ENCODE data around the gene NCSTN. TPM values are rescaled to one million over a fixed set of nuclear protein-coding genes. Genes with fewer than 3 reads are reported as not detected.

The NCSTN gene
- total RNA-seq, 4 donors from 2014 or later = 45.6 to 59.7 (median 52.1) TPM

DNA sequence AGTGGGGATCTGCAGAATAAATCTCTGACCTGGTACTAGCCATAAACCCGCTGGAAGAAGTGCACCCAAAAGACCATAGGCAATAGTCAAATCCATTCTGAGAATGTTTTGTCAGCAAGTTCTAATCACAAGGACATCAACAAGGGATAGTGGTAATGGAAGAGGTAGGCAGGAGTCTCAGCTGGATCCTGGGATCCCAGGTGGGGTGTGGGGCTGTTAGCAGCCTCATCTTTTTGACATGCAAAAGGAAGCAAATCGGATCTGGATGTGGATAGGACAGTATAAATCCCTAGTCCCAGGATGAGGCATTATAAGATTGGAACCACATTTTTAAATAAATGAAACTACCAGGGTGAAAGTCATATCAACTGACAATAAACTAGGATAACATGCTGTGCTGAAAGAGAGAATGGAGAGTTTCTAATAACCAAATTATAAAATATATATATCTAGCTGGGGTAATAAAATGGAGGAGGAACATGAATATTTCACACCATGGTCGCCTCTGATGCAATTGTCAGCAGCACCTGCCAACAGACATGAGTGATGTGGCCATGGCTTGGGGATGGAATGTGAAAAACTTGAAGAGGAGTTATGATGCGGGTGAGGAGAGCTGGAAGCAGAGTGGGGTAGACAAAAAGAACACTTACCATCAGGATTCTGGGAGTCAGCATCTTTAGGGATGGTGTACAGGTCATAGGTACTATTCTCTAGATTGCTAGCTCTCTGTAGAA, 34.6 kb upstream of the NCSTN start:
- Histone ChIP-seq H3K9me3 (no peaks in the 10 kb centered on the region), H3K4me1 (no peaks in the 10 kb centered on the region), H3K36me3 (peaks cover 84 to 100% (median 99%) of the 10 kb centered on the region in 4 donors), H3K27ac (replicated peaks in 1 of 4) (no peak overlapping the region), H3K4me3 (no peak overlapping the region), H3K27me3 (no peaks in the 10 kb centered on the region)
- TF ChIP-seq POLR2A (IDR thresholded peaks at IDR 0.05; ENCODE audit: low read depth) = no peak
- TF ChIP-seq EP300 (IDR thresholded peaks at IDR 0.05) = no peak
- TF ChIP-seq, protein P1, sequence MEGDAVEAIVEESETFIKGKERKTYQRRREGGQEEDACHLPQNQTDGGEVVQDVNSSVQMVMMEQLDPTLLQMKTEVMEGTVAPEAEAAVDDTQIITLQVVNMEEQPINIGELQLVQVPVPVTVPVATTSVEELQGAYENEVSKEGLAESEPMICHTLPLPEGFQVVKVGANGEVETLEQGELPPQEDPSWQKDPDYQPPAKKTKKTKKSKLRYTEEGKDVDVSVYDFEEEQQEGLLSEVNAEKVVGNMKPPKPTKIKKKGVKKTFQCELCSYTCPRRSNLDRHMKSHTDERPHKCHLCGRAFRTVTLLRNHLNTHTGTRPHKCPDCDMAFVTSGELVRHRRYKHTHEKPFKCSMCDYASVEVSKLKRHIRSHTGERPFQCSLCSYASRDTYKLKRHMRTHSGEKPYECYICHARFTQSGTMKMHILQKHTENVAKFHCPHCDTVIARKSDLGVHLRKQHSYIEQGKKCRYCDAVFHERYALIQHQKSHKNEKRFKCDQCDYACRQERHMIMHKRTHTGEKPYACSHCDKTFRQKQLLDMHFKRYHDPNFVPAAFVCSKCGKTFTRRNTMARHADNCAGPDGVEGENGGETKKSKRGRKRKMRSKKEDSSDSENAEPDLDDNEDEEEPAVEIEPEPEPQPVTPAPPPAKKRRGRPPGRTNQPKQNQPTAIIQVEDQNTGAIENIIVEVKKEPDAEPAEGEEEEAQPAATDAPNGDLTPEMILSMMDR (IDR thresholded peaks at IDR 0.05) = no peak
- TF ChIP-seq POLR2AphosphoS5 (IDR thresholded peaks at IDR 0.05) = no peak
- no peak for DNase-seq (ENCODE audit: extremely low spot score)
- WGBS = 75% methylated on average over 4 of the region's 4 CpGs
- intact Hi-C loops (cut with DNase I) = no loop called here

DNA sequence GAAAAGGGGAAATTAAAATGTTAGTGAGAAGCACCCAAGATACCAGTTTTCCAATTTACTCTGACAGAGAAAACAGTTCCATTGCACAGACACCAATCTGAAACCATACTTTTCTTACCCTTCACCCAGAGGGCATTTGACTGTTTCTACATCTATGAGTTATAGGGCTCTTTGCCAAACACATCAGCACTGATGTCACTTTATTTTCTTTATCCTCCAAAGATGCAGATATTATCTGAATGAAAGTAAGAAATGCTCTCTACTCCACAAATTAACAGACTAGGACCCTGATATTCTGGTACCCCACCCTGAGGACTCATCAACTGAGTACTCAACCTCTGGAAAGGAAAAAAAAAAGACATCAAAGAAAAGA, 34.0 kb upstream of the NCSTN start:
- TF ChIP-seq POLR2A (IDR thresholded peaks at IDR 0.05; ENCODE audit: low read depth) = no peak
- TF ChIP-seq, protein P1 (IDR thresholded peaks at IDR 0.05) = no peak
- TF ChIP-seq POLR2AphosphoS5 (IDR thresholded peaks at IDR 0.05) = no peak
- no peaks in the 10 kb centered on the region for H3K4me1 ChIP-seq
- intact Hi-C loops (cut with DNase I) = no loop called here
- H3K27ac ChIP-seq (replicated peaks in 1 of 4) = no peak overlapping the region
- no peak for DNase-seq (ENCODE audit: extremely low spot score)
- peaks cover 90 to 100% (median 99%) of the 10 kb centered on the region in 4 donors for H3K36me3 ChIP-seq
- H3K4me3 ChIP-seq = no peak overlapping the region
- H3K9me3 ChIP-seq = no peaks in the 10 kb centered on the region
- H3K27me3 ChIP-seq = no peaks in the 10 kb centered on the region

DNA sequence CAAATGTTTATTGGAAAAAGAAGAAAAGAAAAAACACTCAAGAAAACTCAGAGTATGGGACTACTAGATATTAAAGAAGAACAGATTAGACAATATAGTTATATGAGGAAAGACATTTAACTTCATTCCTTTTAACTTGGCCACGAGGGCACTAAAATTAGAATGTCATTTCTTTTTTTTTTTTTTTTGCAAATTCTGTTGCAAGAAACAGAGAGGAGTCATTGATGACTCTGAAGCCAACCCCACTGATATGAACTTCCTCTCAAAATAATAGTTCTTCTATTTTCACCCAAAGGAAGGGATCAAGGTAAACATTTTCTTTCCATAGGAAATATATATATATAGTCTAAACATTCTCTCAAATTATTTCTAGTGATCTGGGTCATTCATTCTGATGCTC, 33.6 kb upstream of the NCSTN start:
- Histone ChIP-seq H3K4me1 (no peaks in the 10 kb centered on the region), H3K4me3 (no peak overlapping the region), H3K27me3 (no peaks in the 10 kb centered on the region), H3K27ac (replicated peaks in 1 of 4) (no peak overlapping the region), H3K36me3 (peaks cover 92 to 100% (median 99%) of the 10 kb centered on the region in 4 donors), H3K9me3 (no peaks in the 10 kb centered on the region)
- WGBS = 52% methylated on average over 1 of the region's 1 CpG
- no peak for DNase-seq (ENCODE audit: extremely low spot score)
- intact Hi-C loops (cut with DNase I) = no loop called here
- no peak for TF ChIP-seq POLR2AphosphoS5 (IDR thresholded peaks at IDR 0.05)
- TF ChIP-seq, protein P1 (IDR thresholded peaks at IDR 0.05) = no peak

DNA sequence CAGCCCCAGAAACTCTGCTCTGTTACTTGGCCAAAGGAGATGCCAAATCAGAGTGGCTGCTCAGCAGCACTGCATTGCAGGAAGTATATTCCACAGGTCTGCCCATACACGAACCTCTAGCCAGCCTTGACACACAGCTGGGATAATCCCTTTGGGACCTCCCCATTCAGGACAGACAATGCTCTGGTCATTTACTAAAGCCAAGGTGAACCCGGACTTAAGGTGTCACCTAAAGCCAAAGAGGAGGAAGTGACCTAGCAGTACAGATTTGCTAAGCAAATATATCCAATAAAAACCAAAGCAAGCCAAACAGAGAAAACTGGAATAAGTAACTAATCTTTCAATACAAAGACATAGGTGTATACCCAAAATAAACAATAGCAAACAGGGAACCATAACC, 27.8 kb upstream of the NCSTN start:
- H3K9me3 ChIP-seq = no peaks in the 10 kb centered on the region
- TF ChIP-seq POLR2A (IDR thresholded peaks at IDR 0.05; ENCODE audit: low read depth) = no peak
- TF ChIP-seq, protein P1 (IDR thresholded peaks at IDR 0.05) = no peak
- no peak for TF ChIP-seq POLR2AphosphoS5 (IDR thresholded peaks at IDR 0.05)
- no peak for TF ChIP-seq EP300 (IDR thresholded peaks at IDR 0.05)
- peaks cover 75 to 97% (median 88%) of the 10 kb centered on the region in 4 donors for H3K36me3 ChIP-seq
- WGBS = 82% methylated on average over 2 of the region's 2 CpGs
- no peak for DNase-seq (ENCODE audit: extremely low spot score)
- intact Hi-C loops (cut with DNase I) = no loop called here
- no peak overlapping the region for H3K4me3 ChIP-seq
- H3K27me3 ChIP-seq = no peaks in the 10 kb centered on the region
- H3K4me1 ChIP-seq = peaks cover 0 to 3% (median 0%) of the 10 kb centered on the region in 4 donors
- H3K27ac ChIP-seq (replicated peaks in 1 of 4) = no peak overlapping the region

DNA sequence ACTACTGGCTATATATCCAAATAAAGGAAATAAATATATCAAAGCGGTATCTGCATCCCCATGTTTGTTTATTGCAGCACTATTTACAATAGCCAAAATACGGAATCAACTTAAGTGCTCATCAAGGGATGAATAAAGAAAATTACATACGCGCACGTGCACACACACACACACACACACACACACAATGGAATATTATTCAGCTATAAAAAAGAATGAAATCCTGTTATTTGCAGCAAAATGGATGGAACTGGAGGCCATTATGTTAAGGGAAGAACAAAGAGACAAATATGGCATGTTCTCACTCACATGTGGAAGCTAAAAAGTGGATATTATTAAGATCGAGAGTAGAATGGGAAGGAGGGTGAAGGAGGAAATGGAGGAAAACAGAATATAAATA, 20.4 kb upstream of the NCSTN start:
- Histone ChIP-seq H3K36me3 (peaks cover 57 to 92% (median 74%) of the 10 kb centered on the region in 4 donors), H3K27ac (replicated peaks in 1 of 4) (no peak overlapping the region), H3K4me1 (peaks cover 0 to 3% (median 0%) of the 10 kb centered on the region in 4 donors), H3K4me3 (no peak overlapping the region), H3K9me3 (no peaks in the 10 kb centered on the region), H3K27me3 (no peaks in the 10 kb centered on the region)
- no peak for TF ChIP-seq POLR2AphosphoS5 (IDR thresholded peaks at IDR 0.05)
- TF ChIP-seq, protein P1 (IDR thresholded peaks at IDR 0.05) = no peak
- TF ChIP-seq POLR2A (IDR thresholded peaks at IDR 0.05; ENCODE audit: low read depth) = no peak
- no peak for TF ChIP-seq EP300 (IDR thresholded peaks at IDR 0.05)
- intact Hi-C loops (cut with DNase I) = no loop called here
- no peak for DNase-seq (ENCODE audit: extremely low spot score)
- 96% methylated on average over 6 of the region's 6 CpGs for WGBS

All from esophagus muscularis mucosa (tissue), 4 donors.